NCI-H1436 (cell line): ENCODE measurements around the gene HOGA1.
"Not testable (repeated sequence)": the region's sequence is repeated elsewhere in the genome, so short reads cannot be mapped to it uniquely, and the experiment has no call there.

ENCODE experiments used
- DNase-seq: peaks from one replicate; lab custom pipeline; 2025; lab: John Stamatoyannopoulos, UW

HOGA1 gene

DNA sequence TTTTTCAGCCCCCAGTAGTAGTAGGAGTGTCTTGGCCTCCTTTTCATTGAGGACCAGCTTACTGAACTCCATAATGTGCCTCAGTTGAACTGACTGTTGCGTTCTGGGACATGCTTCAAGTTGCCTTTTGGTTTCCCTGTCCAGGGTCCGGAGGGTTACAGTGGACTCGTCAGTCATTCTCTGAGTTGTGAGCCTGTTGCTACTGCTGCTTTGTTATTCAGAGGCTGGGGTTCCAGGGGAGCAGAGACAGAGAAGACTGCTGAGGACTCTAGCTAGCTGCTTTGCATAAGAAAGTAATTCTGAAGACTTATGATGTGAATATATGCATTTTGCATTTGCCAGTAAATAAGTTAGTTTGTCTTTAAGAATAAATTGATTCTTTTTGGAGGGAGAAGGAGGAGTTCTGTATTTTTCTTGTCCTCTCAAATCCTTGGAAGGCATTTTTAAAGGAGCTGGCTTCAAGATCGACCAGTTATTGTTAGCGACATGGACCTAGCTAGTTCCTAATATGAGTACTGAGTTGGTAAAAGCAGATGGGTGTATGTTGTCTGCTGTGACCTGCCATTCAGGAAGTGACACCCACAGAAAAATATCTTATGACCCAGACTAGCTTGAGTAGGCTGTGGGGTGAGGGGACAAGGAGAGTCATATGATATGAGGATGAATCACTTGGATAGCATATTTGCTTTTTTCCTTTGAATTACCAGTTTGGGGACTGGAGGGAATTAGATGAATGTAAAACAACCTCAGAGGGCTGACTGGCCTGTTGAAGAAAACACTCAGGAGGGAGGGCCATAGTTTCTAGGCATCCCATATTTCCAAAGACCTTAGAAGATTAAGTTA lies 64.6 kb downstream of the HOGA1 start:
- no peak for DNase-seq

DNA sequence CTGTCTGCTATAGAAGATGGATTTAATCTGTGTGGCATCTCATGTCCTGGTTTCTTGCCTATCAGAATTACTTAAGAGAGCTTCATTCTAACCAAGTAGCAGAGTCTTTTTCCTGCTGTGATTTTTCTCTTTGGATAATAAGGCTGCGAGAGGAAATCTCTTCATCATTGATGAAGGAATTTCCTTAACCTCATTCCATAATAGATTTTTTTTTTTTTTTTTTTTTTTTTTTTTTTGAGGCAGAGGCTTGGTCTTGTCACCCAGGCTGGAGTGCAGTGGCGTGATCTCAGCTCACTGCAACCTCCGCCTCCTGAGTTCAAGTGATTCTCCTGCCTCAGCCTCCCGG lies 65.2 kb downstream of the HOGA1 start:
- DNase-seq, result not testable (repeated sequence)

DNA sequence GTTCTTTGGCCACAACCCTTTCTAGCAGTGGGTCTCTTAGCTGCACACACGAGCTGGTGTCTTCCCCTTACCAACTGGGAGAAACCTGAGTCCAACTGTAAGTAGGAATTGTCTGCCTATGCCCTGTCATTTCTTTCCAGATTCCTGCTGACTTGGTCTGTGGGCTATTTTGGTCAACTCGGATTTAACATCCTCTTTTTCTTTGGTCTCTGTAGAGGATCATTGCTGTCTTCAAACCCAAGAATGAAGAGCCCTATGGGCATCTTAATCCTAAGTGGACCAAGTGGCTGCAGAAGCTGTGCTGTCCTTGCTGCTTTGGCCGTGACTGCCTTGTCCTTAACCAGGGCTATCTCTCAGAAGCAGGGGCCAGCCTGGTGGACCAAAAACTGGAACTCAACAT lies 66.5 kb downstream of the HOGA1 start:
- DNase-seq, result no peak

DNA sequence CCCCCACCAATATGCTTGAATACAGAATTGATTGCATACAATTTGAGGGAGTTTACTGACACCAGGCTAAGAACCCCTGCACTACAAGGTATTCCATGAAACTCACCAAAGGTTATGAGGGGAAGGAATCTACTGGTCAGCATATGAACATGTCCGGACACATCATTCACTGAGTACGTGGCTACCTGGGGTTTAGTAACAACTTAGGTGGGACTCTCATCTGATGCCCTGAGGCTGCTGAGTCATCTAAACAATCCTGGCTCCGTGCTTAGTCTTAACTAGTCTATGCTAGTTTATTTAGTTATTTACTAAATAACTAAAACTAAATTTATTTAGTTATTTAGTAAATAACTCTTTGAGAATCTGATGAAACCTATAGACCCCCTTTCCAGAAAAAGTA lies 67.6 kb downstream of the HOGA1 start:
- no peak for DNase-seq

DNA sequence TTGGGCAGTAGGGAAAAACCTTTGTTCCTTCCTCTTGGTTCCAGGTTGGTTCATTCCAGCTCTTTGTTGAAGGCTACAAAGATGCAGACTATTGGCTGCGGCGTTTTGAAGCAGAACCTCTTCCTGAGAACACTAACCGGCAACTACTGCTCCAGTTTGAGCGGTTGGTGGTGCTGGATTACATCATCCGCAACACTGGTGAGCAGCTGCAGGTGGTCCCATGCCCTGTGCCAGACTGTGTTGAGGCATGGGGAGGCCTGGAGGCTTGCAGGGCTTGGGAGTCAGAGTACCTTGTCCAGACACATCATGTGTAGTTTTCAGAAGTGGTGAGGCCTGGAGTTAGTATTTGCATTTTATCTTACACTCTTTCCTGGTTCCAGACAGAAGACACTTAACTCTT lies 72.6 kb downstream of the HOGA1 start:
- no peak for DNase-seq

DNA sequence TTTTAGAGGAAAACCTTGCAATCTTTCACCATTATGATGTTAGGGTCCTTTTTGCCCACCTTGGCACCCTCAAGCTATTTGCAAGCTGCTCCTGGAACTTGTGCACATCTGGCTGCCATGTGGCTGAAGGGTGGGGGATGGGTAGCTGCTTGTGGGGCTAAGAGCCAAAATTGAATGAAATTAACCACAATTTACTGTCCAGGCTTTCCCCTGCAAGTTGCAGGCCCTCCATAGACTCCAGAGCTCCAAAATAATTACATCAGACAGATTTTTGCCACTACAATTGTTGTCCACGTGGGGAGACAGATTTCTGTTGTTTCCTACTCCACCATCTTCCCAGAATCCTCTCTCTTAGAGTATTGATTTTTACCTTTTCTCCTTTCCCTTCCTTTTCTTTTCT lies 75.4 kb downstream of the HOGA1 start:
- DNase-seq, result no peak
